ENCODE measurements around the gene UNC5CL.

DNA sequence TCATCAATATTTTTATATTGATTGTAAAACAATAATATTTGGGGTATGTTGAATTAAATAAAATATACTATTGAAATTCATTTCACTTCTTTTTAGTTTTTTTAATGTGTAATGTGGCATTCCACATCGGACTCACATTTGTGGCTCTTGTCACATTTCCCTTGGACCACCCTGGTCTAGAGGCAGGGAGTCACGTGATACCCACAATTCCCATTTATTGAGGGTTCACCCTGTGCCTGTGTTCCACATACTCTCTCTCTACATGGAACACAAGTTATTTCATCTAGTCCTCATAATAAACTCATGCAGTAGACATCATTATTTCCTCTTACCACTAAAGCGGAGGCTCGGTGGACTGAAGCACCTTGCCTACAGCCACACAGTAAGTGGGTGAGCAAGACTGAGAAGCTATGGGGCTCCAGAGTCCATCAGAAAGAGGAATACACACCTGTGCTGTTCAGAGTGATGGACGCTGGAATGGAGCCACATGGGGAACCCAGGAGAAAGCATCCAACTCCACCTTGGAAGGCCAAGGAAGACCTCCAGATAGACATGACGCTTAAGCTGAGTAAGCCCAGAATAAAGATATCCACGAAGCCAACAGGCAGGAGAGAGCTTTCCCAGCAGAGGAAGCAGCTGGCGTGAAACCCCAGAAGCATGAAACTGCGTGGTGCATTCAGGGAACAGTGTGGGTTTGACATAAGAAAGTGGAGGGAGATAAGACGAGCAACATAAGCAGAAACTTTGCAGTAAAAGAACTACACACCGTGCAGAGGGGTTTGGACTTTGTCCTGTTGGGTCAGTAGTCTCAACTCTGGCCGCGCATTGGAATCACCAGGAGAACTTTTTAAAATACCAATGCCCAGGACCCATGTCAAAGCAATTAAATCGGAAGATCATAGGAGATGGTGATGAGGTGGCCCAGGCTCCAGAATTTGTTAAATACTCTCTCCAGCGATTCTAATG lies 49.5 kb downstream of the UNC5CL start:
- TF ChIP-seq, protein P1, sequence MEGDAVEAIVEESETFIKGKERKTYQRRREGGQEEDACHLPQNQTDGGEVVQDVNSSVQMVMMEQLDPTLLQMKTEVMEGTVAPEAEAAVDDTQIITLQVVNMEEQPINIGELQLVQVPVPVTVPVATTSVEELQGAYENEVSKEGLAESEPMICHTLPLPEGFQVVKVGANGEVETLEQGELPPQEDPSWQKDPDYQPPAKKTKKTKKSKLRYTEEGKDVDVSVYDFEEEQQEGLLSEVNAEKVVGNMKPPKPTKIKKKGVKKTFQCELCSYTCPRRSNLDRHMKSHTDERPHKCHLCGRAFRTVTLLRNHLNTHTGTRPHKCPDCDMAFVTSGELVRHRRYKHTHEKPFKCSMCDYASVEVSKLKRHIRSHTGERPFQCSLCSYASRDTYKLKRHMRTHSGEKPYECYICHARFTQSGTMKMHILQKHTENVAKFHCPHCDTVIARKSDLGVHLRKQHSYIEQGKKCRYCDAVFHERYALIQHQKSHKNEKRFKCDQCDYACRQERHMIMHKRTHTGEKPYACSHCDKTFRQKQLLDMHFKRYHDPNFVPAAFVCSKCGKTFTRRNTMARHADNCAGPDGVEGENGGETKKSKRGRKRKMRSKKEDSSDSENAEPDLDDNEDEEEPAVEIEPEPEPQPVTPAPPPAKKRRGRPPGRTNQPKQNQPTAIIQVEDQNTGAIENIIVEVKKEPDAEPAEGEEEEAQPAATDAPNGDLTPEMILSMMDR (conservative IDR thresholded peaks at IDR 0.05; ENCODE audit: low read length) = no peak
- no peak for TF ChIP-seq EZH2phosphoT487 (IDR thresholded peaks at IDR 0.05; ENCODE audit: borderline replicate concordance, low read depth, low read length)

All from OCI-LY7 (cell line).